GM18498 (cell line): ENCODE measurements around the gene AACS.
A peak's percentile ranks its signal among the peaks of the same experiment; 100 is the strongest.

ENCODE experiments used
- ATAC-seq: cut with Tn5 transposase; IDR thresholded peaks from one replicate; pipeline ENCODE4 v1.9.1; 2021; ENCODE audit warnings: mild to moderate bottlenecking, moderate library complexity; ENCODE audit not compliant: unreplicated experiment

AACS gene

DNA sequence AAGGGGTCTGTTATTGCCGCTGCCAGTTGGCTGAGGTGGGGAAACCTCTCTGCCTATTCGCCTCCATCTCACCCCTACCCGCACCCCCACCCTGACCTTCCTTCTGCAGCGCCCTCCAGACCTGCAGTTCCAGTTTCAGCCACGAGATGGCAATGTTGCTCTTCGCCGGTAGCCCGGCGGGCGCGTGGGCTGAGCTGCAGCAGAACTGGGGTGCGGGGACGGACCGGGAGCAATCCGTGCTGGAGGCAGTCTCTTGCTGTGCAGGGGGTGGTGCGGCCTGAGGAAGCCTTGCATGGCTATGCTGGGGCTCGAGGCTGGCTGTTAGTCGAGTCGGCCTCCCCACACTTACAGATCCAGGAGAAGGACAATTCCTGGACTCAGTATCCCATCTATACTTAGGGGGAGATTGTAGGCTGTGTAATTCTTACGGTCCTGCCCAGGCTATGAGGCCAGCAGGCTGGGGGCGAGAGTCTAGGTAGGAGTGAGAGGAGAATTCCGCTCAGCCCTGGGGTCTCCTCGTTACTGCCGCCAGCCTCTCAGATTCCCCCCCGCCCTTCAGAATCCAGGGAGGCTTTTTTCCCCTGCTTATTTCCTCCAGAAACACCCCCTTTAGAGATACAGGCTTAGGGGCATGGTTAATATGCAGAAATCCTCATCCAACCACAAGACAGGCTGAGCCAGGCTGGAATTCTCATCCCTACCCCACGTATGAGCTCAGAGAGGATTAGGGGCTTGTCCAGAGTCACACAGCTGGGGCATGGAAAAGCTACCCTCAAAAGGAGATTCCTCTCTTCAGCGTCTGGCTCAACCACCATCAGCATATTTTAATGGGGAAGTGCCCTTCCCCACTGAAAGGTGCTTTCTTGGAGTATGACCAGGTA, 118.2 kb downstream of the AACS start:
- peak; percentile 76 for ATAC-seq

DNA sequence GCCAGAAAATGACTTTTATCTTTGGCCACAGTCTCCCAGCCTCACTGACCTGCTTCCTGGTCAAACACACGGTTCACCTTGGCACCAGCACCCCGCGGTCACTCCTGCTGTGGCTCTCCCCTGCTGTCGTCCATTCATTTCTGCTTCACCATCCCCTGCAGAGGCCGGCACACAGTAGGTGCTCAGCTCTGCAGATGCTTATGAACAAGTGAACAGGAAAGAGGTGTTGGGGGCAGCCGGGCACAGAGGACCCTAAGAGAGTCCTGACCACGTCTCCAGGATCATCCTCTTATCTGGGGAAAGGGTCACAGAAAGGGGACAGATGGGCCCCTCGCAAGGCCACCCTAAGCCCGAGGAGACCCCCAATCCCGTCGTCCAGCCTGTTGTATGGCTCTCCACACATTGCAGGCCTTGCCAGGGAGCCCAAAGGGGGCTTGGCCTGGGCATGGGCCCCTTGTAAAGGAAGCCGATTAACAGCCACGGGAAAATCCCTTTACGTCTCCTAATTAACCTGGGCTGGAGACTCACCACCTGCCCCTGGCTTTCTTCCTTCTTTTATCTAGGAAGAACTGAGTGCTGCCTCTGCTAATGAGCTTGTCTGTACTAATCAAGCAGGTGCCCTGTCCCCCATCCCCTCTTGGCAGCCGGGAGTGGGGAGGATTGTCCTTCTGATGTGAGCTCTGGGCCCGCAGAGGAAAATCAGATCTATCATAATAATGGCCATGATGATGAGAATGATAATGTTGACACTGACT, 119.2 kb downstream of the AACS start:
- ATAC-seq: no peak

DNA sequence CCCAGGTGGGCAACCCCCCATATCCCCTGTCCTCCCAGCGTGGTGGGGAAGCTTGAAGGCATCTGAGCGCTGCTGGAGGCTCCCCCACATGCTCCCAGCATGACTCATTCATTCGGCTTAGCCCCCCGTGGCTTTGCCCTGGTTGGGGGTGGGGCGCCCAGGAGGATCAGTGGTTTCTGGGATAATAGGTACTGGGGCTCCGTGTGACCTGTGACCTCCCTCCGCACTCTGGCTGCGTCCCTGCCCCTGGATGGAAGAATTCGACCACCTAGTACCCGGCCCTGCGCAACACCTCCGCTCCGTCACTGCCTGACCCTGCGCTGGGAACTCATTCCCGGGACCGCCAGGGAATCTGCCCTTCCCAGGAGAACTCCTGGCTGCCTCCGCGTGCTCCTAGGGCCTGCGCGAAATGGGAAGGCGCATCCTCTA, 120.1 kb downstream of the AACS start:
- no peak for ATAC-seq

DNA sequence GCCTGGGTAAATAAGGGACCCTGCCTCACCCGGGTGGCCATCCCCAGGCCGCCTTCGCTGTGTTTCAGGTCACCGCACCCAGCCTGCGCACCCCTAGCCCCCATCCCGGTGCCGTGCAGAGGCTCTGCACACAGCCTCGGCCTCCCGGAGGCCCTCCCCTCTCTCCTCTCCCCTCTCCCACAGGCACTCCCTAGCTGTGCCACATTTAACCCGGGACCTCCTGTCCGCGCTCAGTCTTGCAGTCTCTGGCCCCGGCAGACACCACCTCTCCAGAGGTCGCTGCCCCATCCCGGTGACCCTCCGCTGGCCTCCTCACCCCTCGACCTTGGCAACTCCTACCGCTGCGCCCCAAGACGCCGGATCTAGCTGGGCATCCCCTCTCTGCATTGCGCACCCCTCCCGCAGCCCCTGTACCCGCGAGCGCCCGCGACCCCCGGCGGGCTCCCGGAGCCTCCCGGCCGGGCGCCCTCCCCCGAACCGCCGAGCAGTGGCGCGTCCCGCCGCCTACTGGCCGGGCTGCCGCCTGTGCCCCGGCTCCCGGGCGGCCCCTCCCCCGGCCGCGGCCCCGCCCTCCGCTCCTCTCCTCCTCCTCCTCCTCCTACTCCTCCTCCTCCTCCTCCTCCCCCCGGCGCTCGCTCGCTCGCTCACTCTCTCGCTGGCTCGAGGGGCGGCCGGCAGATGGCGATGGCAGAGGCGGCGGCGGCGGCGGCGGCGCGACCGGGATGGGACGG, 120.7 kb downstream of the AACS start, which contains the start of gene TMEM132B:
Gene TMEM132B, plus strand, starts transcription at position 647 of the 731 bp plus-strand sequence.
- ATAC-seq: peak; percentile 69

DNA sequence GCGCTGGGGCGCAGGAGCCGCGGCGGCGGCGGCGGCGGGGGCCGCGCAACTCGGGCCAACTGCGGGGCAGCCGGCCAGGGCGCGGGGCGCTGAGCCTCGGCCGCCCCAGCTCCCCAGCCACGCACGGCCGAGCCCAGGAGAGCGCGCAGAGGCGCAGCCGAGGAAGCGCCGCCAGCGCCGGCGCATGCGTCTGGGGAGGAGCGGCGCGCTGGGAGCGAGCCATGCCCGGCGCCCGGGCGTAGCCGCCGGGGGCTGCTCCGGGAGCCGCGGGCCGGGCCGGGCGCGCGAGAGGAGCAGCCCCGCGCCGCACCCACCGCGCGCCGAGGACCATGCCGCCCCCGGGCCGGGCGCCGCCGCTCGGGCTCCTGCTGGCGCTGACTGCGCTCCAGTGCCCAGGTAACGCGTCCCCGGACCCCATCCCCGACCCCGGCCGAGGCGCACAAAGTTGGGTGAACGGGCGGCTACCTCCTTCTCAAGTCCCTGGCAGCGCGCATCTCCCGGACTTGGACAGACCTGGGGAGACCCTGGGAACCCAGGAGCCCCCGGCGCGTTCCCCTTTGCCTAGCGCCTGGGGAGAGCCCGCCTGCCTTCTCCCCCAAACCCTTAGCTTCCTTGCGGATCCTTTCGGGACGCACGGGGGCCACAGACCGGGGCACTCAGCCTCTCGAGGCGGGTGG, 121.4 kb downstream of the AACS start:
- peak; percentile 21 for ATAC-seq

DNA sequence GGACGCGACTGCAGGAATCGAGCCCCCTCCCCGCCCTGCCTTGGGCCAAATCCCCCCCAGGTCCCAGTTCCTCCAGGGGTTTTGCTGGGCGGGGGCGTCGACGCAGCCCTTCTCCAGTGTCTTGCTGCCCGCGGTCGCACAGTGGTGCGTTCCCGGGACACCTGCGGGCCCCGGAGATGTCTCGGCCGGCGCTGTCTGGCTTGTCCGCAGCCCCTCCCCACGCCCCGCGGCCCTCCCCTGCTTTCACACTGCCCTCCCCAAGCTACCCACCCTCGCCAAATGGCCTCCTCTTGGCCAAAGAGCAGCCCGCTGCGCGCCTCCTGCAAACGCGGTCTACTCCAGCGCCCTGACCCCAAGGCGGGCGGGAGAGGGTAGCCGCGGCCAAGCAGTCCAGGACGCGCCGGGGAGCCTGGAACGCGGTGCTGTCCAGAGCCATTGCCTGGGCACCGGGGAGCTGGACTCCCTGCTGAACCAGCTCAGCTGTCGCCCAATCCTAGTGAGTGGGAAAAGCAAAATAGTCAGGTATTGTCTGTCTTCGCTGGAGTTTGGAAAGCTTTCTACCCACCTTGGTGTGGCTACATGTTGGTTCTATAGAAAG, 122.0 kb downstream of the AACS start:
- ATAC-seq: no peak

DNA sequence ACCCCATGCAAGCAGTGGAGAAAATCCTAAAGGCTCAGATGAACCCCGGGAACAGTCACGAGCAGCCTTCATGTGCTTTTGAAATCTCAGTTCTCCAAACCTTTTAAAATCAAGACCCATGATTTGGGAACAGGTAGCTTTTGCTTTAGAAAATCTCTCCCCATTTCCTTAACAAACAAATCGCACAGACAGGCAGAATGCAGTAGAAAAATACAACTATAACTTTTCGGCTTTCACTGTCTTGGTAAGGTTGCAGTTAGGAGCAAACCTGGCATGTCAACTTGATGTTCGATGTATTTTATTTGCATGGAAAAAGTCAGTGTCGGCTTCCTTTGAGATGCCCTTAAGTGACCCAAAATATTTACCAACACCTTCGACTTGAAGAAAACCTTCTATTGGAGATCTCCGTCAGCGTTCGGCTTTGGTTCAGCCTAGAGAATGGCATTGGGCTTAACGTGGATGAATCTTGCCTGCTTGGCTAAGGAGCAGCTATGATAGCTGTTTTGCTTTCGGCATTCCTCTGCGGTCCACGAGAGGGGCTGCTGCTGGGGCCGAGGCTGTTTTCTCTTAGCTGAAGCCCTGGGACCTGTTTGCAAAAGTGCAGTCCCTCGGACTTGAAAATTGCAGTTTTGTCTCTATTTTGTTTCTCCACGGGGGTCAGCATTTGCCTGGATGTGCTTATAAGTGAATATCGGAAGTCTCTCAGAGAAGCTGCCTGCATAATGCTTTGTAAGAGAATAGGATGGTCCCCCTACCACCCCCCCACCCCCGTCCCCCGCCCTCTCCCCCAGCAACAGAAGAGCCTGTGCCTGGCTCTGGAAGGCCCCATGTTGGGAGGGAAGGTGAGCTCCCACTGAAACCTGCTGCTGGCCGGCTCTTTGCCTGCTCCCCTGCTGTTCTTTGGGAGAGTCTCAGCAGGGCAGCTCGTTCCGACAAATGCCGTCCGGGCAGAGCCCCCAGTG, 122.8 kb downstream of the AACS start:
- ATAC-seq: no peak

DNA sequence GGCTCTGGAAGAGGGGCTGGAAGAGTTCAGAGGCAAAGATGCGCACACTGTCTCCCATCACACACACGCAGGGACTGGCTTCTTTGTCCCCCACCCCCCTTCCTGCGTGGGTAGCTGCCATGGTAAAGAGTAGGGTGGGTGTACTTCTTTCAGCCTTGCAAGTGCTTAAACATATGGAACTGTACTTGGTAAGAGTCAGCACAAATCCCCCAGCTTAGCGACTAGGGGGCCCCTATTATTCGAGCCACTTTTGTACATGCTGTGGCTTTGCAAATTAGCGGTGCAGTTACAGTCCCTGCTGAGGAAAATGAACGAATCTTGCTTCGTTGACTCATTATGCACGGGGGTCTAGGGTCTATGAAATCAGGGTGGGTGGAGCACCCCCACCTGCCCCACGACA, 123.8 kb downstream of the AACS start:
- no peak for ATAC-seq

DNA sequence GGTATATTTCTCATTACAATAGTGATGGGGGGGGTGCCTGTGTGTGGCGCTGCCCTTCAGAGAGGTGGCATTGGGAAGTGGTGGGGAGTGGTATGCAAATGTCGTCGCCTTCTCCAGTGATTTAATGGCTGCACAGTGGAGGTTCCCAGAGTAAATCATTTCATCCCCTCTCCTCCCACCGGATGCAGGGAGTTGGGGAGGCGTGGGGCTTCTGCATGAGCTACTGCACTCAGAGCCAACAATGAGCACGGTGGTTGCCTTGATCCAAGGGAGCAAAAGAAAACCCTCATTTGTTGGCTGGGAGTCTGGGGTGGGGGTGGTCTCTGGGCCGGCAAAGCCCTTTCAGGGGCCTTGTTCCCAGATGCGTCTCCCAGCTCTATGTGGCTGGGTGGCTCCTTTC, 124.3 kb downstream of the AACS start:
- ATAC-seq: no peak

DNA sequence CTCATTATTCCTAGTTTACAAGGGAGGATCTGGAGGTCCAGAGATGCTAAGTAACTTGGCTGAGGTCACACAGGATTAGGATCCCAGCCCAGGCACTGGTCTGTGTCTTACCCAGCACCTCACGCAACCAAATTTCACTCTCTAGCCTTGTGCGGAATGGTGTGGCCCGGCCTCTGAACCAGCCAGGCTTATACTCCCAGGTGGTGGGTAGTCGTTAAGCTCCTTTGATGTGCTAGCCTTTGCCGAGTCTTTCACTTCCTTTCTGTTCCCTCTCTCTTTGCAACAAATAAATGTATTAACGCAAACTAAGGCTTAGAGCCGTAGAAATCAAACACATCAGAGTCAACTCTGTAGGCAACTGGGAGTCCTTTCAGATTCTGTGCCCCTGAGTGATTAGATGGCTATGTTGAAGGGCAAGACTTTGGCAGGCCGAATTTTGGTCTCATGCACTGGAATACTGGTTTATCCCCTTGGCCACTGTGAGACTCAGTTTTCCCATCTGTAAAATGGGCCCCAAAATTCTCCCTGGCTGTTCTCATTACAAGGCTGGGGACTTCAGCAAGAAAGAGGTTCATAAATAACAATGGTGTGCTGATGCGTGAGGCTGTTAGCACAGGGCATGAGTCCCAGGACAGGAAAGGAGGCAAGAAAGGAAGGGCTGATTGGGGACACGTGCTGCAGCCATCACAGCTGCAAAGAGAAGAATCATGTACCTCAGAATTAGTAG, 126.3 kb downstream of the AACS start:
- ATAC-seq: no peak

DNA sequence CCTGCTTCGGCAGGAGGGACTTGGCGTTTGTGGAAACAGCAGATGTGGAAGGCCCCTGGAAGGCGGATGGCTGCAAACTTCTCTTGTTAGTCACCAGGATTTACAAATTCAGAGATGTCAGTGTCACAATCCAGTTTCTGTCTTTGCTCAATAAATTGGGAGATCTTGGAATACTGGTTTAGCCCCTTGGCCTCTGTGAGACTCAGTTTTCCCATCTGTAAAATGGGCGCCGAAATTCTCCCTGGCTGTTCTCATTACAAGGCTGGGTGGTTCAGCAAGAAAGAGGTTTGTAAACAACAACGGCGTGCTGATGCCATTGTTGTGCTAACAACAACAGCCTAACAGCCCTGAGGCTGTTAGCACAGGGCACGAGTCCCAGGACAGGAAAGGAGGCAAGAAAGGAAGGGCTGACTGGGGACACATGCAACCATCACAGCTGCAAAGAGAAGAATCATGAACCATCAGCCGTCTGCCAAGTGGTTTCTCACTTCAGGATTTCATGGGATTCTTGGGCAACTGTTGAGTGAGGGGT, 127.5 kb downstream of the AACS start:
- ATAC-seq: no peak
